ENCODE measurements around the gene RNF149. TPM values are rescaled to one million over a fixed set of nuclear protein-coding genes. Genes with fewer than 3 reads are reported as not detected.
"Not testable (repeated sequence)": the region's sequence is repeated elsewhere in the genome, so short reads cannot be mapped to it uniquely, and the experiment has no call there.

The RNF149 gene
- total RNA-seq, 1 donor from 2014 or later = 47.0 TPM

- Mint-ChIP-seq H3K27me3 (no peaks in the 10 kb centered on the region), H3K27ac (peak overlapping the region; percentile 92), H3K36me3 (peaks cover 19% of the 10 kb centered on the region), H3K9me3 (no peaks in the 10 kb centered on the region), H3K4me1 (ENCODE audit: unreplicated experiment) (peaks cover 38% of the 10 kb centered on the region), H3K4me3 (peak overlapping the region; percentile 96)
- no peak for TF ChIP-seq CTCF (conservative IDR thresholded peaks at IDR 0.05)
- no peak for DNase-seq (ENCODE audit: extremely low spot score, unreplicated experiment)
These were observed 54.6 kb downstream of the RNF149 start for GRCh38 chr2:101253703-101254450.

- no peak for DNase-seq (ENCODE audit: extremely low spot score, unreplicated experiment)
- Mint-ChIP-seq H3K9me3 (no peaks in the 10 kb centered on the region), H3K4me3 (peak overlapping the region; percentile 96), H3K27ac (peak overlapping the region; percentile 92), H3K4me1 (ENCODE audit: unreplicated experiment) (peaks cover 38% of the 10 kb centered on the region), H3K36me3 (peaks cover 15% of the 10 kb centered on the region), H3K27me3 (no peaks in the 10 kb centered on the region)
- TF ChIP-seq CTCF (conservative IDR thresholded peaks at IDR 0.05) = no peak
These were observed 55.3 kb downstream of the RNF149 start for GRCh38 chr2:101253013-101253702.

GRCh38 chr2:101252408-101253012 lies 56.0 kb downstream of the RNF149 start, which contains the start of gene CNOT11:
Gene CNOT11 (plus strand): TSS chr2:101252886. CDS start chr2:101252965, 79 bp downstream.
- Mint-ChIP-seq H3K9me3 (no peaks in the 10 kb centered on the region), H3K4me1 (ENCODE audit: unreplicated experiment) (peaks cover 34% of the 10 kb centered on the region), H3K36me3 (peaks cover 10% of the 10 kb centered on the region), H3K27me3 (no peaks in the 10 kb centered on the region), H3K4me3 (peak within 1 kb of the TSS; percentile 96), H3K27ac (peak within 1 kb of the TSS; percentile 92)
- DNase-seq (ENCODE audit: extremely low spot score, unreplicated experiment) = peak; percentile 99
- no peak for TF ChIP-seq CTCF (conservative IDR thresholded peaks at IDR 0.05)

- Mint-ChIP-seq H3K27ac (peak overlapping the region; percentile 92), H3K9me3 (no peaks in the 10 kb centered on the region), H3K4me1 (ENCODE audit: unreplicated experiment) (peaks cover 34% of the 10 kb centered on the region), H3K36me3 (peaks cover 9% of the 10 kb centered on the region), H3K27me3 (no peaks in the 10 kb centered on the region), H3K4me3 (peak overlapping the region; percentile 94)
- peak; percentile 74 for TF ChIP-seq CTCF (conservative IDR thresholded peaks at IDR 0.05)
- DNase-seq (ENCODE audit: extremely low spot score, unreplicated experiment) = no peak
These were observed 56.6 kb downstream of the RNF149 start for GRCh38 chr2:101251844-101252407.

- H3K27ac Mint-ChIP-seq = peak overlapping the region; percentile 69
- peak overlapping the region; percentile 77 for H3K4me3 Mint-ChIP-seq
- H3K27me3 Mint-ChIP-seq; DNase-seq (ENCODE audit: extremely low spot score, unreplicated experiment); H3K36me3 Mint-ChIP-seq; H3K9me3 Mint-ChIP-seq: not testable (repeated sequence)
- peaks cover 31% of the 10 kb centered on the region for H3K4me1 Mint-ChIP-seq (ENCODE audit: unreplicated experiment)
These were observed 57.2 kb downstream of the RNF149 start for GRCh38 chr2:101251246-101251781.
